ENCODE data around the gene RPS5.

DNA sequence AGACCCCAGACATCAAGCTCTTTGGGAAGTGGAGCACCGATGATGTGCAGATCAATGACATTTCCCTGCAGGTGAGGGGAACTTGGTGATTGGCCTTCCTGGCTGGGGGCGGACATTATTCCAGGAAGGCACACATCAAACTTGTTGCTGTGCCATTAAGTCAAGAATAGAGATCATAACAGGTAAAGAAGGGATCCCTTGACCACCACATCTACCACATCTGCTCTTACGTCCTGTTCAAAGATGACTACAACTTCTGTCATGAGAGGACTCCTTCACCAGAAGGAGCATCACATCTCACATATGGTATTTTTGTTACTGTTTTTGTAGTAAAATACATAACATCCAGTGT lies 1.1 kb downstream of the RPS5 start:
- TF ChIP-seq LEF1 (IDR thresholded peaks at IDR 0.05; ENCODE audit: borderline replicate concordance) = no peak
- TF ChIP-seq ELF4 (IDR thresholded peaks at IDR 0.05) = no peak
- no peak for TF ChIP-seq FOXA1 (IDR thresholded peaks at IDR 0.05)
- TF ChIP-seq SP1 (IDR thresholded peaks at IDR 0.05) = no peak
- TF ChIP-seq, protein P1, sequence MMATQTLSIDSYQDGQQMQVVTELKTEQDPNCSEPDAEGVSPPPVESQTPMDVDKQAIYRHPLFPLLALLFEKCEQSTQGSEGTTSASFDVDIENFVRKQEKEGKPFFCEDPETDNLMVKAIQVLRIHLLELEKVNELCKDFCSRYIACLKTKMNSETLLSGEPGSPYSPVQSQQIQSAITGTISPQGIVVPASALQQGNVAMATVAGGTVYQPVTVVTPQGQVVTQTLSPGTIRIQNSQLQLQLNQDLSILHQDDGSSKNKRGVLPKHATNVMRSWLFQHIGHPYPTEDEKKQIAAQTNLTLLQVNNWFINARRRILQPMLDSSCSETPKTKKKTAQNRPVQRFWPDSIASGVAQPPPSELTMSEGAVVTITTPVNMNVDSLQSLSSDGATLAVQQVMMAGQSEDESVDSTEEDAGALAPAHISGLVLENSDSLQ (IDR thresholded peaks at IDR 0.05) = no peak
- no peak for TF ChIP-seq L3MBTL2 (conservative IDR thresholded peaks at IDR 0.05)
- TF ChIP-seq FOXM1 (IDR thresholded peaks at IDR 0.05; ENCODE audit: borderline replicate concordance) = no peak
- TF ChIP-seq ZNF384 (IDR thresholded peaks at IDR 0.05) = no peak

Data from HEK293T (cell line).